ENCODE measurements around the gene CYP19A1.

Gene CYP19A1

DNA sequence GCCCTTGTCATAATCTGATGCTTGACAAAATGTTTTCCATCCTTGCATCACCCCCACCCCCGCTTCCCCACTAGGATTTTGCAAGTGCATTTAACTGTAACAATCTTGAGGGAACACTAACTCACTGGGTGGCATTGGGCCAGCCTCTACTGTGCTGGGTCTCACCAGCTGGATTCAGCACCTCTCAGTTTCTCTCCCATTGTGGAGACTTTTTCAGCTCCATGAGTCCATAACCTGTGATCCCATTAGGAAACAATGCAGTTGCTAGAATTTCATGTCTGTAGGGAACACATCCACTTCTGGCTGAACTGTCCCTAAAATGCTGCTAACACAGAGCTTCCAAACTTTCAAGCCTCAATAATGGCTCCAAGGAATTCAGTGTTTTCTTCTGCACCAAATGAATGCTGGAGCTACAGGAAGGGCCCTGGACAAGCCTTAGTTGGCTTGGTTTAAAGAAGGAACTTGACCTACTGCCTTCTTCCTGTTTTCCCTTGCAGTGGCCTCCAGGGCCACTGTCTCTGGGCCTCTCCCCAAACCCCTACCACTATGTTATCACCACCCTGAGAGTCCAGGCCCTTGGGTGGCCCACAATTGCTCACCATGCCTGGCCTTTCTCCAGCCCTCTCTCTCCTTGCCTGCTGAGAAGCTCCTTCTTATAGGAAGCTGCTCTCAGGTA lies 15.6 kb downstream of the CYP19A1 start:
- DNase-seq: no peak

DNA sequence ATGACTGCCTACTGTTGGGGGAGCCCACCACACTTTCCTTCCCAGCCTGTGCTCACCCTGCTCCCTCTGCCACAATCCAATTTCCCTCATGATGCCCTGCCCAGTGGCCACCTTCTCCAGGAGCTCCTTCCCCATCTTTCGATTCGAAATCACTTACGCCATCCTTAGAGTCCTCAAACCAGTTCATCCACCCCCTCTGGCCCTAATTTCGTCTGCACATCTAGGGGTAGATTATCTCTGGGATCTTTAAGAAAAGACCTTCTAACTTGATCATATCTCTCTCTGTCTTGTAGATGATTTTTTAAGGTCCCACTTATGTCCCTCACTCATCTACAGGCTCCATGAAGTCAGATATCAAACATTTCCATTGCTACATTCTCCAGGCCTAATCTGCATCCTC lies 17.1 kb downstream of the CYP19A1 start:
- no peak for DNase-seq

DNA sequence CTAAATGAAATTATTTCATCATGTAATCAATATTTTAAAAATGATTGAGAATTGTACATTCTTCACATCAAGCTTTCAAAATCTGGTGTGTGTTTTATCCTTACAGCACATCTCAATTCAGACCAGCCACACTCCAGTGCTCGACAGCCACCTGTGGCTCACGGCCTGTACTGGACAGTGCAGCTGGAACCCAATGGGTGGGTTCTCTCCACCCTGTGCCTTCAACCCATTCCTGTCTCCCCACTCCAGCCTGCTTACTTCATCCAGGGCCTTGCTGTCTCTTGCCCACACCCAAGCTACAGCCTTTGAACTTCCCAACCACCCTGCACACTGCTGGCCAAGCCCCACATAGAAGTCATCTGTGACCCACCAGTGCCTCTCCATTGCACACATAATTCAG lies 17.6 kb downstream of the CYP19A1 start:
- no peak for DNase-seq

DNA sequence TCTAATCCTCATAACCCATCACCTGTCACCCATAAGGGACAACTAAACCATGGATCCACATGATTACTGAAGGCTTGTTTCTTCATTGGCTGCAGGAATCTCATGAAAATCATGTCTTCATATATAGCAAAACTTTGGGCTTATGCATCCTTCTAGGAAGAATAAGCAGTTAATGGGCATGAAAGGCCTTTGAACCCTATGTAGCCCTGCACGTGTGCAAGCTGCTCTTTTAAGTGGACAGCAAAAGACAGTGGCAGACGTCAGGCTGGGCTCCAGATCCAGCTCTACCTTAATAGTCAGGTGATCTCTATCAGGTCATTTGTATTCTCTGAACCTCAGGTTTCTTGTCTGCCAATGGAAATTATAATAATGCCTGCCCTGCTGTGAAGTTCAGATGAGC lies 18.9 kb downstream of the CYP19A1 start:
- DNase-seq: no peak

DNA sequence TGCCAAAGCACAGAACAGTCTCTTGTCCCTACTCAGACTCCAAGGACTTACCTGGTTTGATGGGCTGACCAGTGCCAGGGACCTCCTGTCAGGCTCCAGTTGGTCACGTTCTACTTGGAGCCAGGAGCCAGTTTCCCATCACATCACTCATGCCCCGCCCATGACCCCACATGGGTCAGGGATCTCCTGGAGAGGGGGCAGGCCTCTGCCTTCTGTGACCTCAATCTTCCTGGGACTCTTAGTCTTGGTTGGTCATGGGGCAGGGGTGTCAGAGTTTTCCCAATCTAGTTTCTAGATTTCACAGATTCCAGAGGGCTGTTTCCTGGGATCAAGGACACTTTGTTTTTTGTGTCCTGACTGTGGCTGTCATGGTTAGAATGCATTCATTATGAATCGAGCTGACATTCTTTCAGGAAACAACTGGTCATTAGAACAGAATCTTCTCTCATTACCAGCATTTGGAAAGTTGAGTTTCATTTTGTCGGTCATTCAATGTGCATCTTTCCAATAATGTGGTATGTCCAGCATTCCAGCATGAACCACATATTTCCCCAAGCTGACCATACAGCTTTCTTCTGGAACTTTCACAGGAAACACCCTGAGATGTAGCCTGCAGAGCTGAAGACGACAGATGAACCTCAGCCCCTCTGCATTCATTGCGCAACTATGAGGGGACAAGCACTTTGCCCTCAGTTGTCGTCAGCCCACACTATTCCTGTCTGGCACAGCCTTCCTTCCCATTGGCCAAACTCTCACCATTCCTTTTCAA lies 19.8 kb downstream of the CYP19A1 start:
- DNase-seq: no peak

DNA sequence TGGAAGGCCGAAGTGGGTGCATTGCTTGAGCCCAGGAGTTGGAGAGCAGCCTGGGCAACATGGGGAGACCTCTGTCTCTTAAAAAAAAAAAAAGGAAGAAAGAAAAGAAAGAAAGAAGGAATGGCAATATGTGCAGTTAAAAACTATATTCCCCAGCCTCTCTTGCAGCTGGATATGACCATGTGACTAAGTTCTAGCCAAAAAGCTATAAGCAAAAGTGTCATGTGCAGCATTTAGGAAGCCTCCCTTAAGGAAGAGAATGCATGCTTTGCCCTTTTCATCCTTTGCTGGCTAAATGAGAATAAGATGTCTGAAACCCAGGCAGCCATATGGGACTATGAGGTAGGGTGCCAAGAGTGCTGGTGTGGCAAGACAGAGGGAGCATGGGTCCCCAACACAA lies 21.8 kb downstream of the CYP19A1 start:
- no peak for DNase-seq

DNA sequence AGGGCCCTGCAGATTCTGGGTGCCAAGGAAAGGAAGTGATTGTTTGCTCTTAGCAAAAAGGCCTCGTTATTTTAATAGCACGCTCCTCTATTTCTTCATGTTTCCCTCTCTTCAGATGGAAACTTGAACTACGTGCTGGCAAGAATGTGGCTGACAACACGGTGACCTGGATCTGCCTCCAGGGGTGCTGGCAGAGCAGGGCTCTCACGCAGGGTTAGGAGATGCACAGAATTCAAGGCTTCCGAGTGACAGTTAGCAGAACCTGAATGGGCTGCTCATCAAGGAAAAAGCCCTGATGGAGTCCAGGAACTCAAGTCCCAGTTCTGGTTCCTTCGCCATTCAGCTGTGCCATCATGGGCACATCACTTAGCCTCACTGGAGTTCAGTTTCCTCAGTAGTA lies 22.7 kb downstream of the CYP19A1 start:
- no peak for DNase-seq

DNA sequence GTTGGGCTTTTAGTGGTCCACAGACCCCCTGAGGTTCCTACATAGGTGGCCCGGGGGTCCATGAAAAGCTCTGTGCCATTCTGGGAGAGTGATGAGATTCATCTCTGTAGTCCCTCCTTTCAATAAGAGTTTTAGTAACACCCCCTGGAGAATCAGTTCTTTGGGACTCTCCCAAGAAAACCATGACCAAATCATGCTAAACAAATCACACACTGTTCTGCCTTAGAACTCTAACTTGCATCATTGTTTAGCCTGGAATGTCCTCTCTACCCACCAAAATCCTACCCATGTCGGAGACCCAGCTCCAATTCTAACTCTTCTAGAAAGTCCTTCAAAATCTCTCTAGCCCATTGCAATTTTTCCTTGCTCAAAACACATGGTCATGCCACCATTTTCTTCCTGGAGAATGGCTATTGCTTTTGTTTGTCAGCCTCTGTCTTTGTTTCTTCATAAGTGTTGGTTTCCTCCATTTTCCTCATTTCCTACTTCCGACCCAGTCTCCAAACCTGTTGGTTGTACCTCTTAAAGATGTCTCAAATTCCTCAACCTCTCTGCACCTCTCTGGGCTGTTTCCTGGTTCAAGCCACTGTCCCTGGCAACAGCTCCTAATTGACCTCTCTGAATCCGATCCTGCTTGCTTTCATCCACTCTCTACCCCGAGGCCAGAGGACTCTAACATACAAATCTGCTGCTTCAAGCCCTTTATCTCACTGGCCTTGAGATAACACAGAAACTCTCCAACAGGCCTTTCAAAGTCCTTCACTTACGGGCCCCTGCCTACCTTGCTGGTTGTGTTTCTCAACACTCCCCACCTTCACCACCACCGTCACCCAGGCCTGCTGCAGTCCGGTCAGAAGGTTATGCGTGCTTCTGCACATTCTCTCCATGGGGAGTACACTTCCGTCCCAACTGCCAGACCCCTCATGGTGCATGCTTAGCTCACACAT lies 23.7 kb downstream of the CYP19A1 start:
- DNase-seq: no peak

DNA sequence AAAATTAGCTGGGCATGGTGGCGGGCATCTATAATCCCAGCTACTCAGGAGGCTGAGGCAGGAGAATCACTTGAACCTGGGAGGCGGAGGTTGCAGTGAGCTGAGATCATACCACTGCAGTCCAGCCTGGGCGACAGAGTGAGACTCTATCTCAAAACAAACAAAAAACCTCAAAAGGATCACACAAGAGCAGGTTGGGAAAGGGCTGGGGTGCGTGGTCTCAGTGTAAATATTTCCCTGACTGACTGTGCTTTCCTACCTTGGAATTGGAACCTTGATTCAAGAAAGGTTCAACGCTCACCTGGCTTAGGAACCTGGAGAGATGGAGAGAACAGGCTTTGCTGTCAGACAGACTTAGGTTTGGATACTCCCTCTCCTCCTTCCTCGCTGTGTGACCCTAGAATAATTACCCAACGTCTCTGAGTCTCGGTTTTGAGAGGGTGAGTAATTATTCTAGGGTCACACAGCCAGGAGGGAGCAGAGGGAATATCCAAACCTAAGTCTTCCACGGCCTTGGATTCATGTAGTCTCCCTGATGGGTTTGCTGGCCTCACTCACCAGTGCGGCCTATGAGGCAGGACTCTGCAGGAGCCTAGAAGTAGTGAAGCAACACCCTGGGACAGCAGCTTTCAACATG lies 24.6 kb downstream of the CYP19A1 start:
- no peak for DNase-seq

DNA sequence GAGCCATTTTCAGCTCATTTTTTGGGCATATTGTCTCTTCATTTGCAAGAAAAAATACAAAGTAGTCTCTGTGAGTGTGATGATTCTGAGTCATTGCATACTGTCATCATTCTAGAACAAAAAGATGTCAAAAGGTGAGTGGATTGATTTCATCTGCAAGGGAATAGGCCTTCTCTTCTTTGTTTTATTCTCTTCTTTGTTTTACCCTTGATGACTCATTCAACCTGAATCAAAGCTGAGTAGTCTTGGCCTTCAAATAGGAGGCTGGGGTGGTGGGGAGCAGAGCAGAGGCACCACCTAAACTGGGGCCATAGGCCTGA lies 25.4 kb downstream of the CYP19A1 start:
- no peak for DNase-seq

DNA sequence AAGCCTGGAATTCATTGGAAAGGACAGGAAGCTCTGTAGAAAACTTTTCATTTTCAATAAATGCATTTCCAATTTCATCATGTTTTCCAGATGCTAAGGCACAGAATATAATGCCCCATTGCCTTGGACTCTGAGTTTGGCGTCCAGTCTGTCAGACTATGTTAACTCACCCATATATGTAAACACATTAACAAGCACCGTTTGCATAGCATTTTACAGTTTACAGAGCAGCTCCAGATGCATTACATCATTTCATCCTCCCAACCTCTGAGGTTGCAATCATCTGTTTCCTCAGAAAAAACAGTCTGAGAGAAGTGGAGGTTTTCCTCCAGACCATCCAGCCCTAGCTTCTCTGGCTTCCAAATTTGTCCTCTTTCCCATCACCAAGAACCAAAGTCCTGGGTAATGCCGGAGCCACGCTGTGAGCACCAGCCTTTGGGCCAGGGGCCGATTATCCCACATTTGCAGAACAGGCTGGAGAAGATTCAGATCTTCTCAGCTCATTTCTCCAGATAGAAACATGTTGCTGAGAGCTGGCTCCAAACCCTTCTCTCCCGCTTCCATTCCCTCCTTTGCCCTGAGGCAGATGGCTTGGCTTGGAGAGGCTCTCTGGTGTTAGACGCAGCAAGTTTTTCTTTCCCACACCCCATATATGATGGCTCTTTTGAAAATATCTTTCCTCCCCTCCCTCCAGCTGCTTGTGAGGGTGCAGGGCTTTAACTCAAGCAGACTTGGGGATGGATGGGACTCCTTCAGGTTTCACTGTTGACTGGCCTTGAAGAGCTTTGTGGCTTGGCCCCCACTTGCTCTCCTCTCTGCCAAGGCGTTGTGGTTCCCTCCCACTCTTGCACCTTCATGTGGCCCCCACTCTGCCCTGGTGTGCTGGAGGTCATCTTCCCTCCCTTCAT lies 26.0 kb downstream of the CYP19A1 start:
- DNase-seq: no peak

DNA sequence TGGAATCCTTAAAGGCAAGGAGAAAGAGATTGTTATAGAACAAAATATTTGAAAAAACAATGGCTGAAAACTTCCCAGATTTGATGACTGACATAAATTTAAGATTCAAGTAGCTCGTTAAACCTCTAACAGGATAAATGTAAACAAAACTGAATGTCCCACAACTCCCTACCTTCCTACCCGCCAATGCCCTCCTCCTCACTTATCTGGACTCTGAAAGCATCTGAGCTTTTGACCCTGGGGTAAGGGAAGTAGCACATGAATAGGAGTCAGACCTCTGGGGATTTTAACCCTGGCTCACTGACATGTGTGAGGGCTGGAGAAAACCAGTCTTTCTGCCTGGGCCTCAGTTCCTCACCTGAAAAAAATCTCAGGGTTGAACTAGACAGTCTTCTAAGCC lies 26.9 kb downstream of the CYP19A1 start:
- no peak for DNase-seq

DNA sequence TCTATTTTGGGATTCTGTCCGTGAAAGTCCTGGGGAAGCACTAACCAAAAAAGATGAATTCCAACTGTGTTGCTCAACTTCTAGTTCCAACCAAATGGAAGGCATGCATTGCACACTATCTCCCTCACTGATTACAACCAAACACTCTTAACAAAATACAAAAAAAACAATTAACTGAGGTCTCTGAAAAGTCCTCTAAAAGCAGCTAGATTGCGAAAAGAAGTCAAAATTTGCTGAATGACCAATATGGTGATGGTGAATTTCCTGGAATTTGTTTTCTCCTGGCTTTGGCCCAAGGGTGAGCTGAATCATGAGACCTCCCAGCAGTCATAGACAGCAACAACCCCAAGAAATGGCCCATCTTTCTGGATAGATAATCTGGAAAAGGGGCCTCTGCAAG lies 28.3 kb downstream of the CYP19A1 start:
- no peak for DNase-seq

DNA sequence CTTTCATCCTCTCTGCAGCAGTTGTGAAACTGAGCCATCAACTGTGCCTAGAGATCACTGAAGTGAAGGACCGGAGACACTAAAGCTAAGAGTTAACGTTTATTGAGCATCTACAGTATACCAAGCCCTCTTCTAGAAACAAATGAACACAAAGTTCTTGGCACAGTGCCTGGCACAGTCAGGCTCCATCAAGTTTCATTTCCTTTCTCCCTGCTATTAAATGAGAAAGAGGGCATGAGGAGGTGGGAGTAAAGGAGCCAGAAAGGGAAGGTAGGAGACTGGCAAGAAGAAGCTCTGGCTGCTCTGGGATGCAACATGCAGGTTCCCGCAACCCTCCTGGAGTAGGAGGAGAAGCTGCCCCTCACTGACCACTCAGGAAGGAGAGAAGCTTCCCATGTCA lies 30.6 kb downstream of the CYP19A1 start:
- DNase-seq: no peak

DNA sequence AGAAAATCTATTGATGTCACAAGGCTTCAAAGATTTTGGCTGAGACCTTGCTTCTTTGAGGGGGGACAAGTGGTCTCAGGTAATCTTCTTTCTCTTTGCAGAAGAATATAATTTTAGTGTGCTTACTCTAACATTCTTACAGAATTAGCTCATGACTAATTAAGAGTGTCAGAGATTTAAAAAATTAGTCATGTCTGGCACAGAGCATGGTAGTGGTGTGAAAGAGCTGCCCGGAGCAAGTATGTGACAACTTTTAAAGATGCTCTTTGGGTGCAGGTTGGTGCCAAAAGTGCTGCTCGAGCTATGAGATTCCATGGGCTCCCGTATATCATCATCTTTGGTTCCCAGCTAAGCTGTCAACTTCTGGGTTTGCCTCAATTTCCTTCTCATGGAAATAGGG lies 31.1 kb downstream of the CYP19A1 start:
- DNase-seq: no peak

DNA sequence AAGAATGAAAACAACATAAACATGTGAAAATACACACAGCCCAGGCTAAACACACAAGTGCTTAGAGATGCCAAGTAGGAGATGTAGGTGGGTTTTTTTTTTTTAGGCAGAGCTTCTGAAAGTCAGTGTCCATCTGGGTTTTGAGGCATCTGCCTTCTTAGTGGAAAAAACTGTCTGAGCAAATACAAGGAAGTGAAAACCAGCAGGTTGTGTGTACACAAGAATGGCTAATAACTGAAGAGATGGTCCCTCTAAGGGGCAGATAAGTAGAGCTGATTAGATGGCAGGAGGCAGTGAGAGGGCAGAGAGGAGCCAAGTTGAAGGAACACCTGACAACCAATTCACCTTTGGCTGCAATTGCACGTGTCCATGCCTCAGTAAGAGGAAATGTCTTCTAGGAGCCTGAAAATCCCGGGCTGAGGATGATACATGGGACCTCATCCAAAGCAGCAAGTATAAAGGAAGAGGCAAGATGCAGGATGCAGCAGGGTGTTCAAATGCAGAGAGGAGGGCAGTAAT lies 34.9 kb downstream of the CYP19A1 start:
- DNase-seq: no peak

DNA sequence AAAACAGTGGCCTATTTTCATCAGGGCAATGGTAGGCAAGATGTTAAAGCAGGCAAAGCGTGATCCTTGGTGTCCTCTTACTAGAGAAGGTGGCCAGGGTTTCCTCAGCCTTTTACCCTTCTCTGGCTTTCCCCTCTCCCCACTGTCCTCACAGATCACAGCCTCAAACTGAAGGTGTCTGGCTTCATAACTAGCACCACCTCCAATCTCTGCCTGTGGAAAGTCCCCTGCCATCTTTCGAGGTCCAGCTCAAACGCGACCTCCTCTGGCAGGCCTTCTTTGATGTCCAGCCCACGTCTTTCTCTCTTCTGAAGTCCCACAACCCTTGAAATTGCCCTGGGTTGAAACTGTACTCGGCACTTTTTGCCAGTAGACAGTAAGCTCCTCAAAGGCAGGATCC lies 35.9 kb downstream of the CYP19A1 start:
- DNase-seq: no peak

DNA sequence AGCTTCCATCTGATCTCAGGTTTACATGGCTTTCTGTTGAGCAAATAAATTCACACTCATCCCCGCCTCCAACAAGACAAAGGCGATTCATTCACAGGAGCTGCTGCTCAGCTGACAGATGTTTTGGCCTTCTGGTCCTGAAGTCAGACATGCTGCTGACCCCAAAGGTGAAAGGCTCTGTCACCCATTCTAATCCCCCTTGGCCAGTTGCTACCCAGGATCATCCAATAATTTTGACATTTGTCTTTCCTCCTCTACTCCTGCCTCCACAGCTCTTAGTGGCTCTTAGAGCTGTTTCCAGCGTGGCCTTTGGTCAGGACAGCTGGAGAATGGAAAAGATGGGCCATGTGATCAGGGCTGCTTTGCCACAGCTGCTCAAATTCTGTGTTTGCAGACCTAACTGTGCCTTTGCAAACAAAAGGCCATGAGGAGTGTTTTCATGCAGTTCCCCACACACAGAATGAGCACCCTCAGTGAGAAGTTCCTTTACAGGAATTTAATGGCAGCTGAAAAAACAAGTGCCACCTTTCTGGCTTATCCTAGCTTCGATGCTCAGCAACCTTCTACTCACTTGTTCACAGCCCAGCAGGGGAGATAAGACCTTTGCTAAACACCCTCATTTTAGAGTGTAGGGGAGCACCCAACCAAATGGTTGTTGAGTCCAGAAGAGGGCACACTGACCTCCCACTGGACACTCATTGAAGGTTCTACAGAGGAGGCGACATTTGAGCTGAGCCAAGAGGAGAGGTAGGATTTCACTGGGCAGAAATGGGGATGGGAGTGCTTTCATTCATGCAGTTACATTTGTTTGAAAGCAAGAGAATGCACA lies 39.0 kb downstream of the CYP19A1 start:
- DNase-seq: no peak

DNA sequence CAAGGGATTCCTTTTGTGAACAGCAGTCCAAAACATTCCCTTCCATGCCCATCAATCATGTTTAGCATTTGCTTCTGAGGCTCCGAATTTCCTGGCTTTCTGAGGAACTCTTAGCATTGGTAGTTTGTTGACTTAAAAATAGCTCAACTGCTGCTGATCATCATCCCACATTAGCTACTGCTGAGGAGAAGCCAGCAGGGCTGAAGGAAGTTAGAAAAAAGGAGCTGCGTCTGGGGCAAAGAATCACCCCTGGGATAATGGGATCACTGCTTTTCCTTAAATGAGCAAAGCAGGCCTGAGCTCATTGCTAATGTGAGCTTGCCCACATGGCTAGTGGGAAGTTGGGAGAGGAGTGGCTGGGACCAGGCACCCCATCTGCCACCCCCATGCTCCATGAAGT lies 39.8 kb downstream of the CYP19A1 start:
- no peak for DNase-seq

DNA sequence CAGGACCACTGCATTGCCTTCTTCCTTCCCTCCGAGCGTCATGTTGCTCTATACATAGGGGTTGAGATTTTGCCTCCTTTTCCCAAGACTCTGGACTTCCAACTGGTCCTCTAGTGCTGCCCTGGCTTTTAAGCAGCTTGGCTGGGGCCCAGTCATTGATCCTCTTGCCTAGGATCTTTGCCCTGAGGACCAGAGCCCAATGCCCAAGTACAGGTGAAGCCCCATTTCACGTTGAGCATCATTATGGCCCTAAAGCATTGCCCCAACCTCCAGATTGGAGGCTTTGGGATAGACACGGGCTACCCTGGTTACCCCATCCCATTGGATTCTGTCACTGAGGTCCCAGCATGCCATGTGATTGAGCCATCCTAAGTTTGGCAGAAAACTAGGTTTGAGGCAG lies 47.7 kb downstream of the CYP19A1 start:
- no peak for DNase-seq

DNA sequence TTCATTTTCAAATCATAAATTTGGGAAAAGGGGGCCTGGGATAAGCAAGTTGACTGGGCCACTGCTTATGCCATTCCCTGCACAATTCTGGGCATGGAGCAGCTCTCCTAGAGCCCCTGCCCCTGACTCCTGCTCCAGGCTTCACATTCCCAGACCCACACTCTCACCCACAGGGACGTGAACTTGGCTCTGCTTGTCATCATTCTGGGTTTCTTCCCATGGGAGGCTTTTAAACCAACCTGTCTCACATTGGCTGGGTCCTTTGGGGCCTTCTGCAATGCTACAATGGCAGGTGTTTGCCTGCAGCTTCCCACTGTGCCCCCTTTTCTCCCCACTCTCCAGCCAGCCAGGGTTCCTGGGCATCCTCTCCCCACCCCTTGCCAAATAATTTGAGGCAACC lies 49.1 kb downstream of the CYP19A1 start:
- DNase-seq: no peak

All from activated effector memory CD4-positive, alpha-beta T cell treated with anti-CD3 and anti-CD28 coated beads, Interleukin-2, amount 50 U/mL, for 16 hours (primary cell).